Osteoblast (primary cell): Measurements from ENCODE around the gene OMA1. TPM values are rescaled to one million over a fixed set of nuclear protein-coding genes. Genes with fewer than 3 reads are reported as not detected.

ENCODE experiments used
- DNase-seq: peaks from one replicate; pipeline ENCODE4 v3.0.0; 2011; ENCODE audit warnings: low spot score, mixed read lengths; ENCODE audit not compliant: insufficient read length; ENCODE audit errors: missing footprints
- H2AFZ ChIP-seq: 2 replicates; pipeline ENCODE4 v1.6.0; 2011; ENCODE audit warnings: mild to moderate bottlenecking, low read length
- H3K27ac ChIP-seq: 2 replicates; pipeline ENCODE4 v1.5.1; 2011; ENCODE audit warnings: mild to moderate bottlenecking, low read depth, low read length, moderate library complexity
- H3K27me3 ChIP-seq: 2 replicates; pipeline ENCODE4 v1.6.0; 2012; ENCODE audit warnings: mild to moderate bottlenecking, control low read depth, inconsistent platforms, low read length, moderate library complexity; ENCODE audit not compliant: insufficient read depth
- H3K36me3 ChIP-seq: 2 replicates; pipeline ENCODE4 v1.5.1; 2011; ENCODE audit warnings: mild to moderate bottlenecking, low read length, control low read depth, moderate library complexity; ENCODE audit not compliant: insufficient read depth
- H3K4me1 ChIP-seq: 2 replicates; pipeline ENCODE4 v1.5.1; 2011; ENCODE audit warnings: mild to moderate bottlenecking, low read length, control low read depth, moderate library complexity; ENCODE audit not compliant: insufficient read depth
- H3K4me2 ChIP-seq: 2 replicates; pipeline ENCODE4 v1.6.0; 2011; ENCODE audit warnings: mild to moderate bottlenecking, low read length; ENCODE audit not compliant: insufficient read depth
- H3K4me3 ChIP-seq: fragments of 200-600 bp; sonication (generic); 3 replicates; pipeline ENCODE4 v1.5.1; 2012; ENCODE audit warnings: mild to moderate bottlenecking, low read length, inconsistent platforms; ENCODE audit not compliant: insufficient read depth
- H3K79me2 ChIP-seq: 2 replicates; pipeline ENCODE4 v1.6.0; 2012; ENCODE audit warnings: mild to moderate bottlenecking, low read length, control low read depth, inconsistent platforms; ENCODE audit not compliant: insufficient read depth
- H3K9me3 ChIP-seq: 2 replicates; pipeline ENCODE4 v1.5.1; 2011; ENCODE audit warnings: low read depth, low read length, control low read depth
- H4K20me1 ChIP-seq: 2 replicates; pipeline ENCODE4 v1.6.0; 2012; ENCODE audit warnings: mild to moderate bottlenecking, low read length, control low read depth; ENCODE audit not compliant: insufficient read depth
- CTCF ChIP-seq: IDR thresholded peaks from 2 replicates; pipeline ENCODE4 v1.5.1; 2011; ENCODE audit warnings: mild to moderate bottlenecking, low read depth, low read length, moderate library complexity; ENCODE audit errors: extremely low read depth
- total RNA-seq: library from RNA; depleted of rRNA; stranded (reverse); fragments of >200 nt; gene quantifications from 2 replicates; pipeline ENCODE4 v1.2.3, GENCODE V29; 2012

OMA1 gene
- total RNA-seq, 1 donor = 22.8 TPM

DNA sequence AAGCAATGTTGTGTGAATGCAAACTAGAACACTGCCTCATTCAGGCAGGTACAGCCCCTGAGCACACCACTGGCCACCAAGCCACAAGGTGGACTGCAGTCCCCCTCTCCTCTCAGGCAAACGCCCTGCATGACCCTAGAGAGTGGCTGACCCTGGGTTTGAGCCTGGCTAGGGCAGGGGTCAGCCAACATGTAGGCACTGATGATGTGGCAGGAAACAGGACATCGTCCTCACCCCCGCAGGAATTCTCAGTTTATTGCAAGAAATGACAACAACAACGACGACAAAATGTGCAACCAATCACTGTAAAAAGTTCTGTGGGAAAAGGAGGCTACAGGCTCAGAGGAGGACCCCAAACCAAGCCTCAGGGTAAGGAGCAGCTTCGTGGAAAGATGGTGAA lies 81.3 kb downstream of the OMA1 start:
- Histone ChIP-seq H3K79me2 (no peaks in the 10 kb centered on the region), H2AFZ (no peak overlapping the region), H4K20me1 (no peaks in the 10 kb centered on the region), H3K27me3 (no peaks in the 10 kb centered on the region), H3K4me3 (no peak overlapping the region), H3K4me2 (no peak overlapping the region), H3K36me3 (no peaks in the 10 kb centered on the region), H3K9me3 (no peaks in the 10 kb centered on the region), H3K4me1 (no peaks in the 10 kb centered on the region), H3K27ac (no peak overlapping the region)
- TF ChIP-seq CTCF = no peak
- DNase-seq = no peak

DNA sequence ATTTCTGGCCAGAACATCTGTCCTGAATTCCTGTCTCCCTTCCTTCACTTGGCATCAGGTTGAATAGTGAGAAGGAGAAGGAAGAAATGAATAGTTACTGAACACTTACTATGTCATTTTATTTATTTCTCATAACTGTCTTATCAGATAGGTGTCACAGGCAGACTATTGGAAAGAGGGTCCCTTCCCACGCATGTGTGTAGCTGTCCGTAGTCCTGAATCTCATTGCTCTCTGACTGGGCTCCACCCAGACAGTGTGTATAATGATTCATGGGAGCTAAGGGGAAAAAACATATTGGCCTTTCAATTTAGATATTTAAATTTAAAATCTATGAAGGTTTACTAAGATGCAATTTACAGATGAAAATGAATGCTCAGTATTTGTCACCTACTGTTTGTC lies 86.1 kb downstream of the OMA1 start:
- H3K27ac ChIP-seq = no peak overlapping the region
- H3K36me3 ChIP-seq = no peaks in the 10 kb centered on the region
- peaks cover 12% of the 10 kb centered on the region for H3K4me1 ChIP-seq
- no peak overlapping the region for H3K4me2 ChIP-seq
- H4K20me1 ChIP-seq = no peaks in the 10 kb centered on the region
- H2AFZ ChIP-seq = no peak overlapping the region
- H3K79me2 ChIP-seq = no peaks in the 10 kb centered on the region
- no peak for TF ChIP-seq CTCF
- H3K9me3 ChIP-seq = no peaks in the 10 kb centered on the region
- H3K27me3 ChIP-seq = no peaks in the 10 kb centered on the region
- no peak for DNase-seq
- no peak overlapping the region for H3K4me3 ChIP-seq

- Histone ChIP-seq H2AFZ (no peak overlapping the region), H3K9me3 (no peaks in the 10 kb centered on the region), H3K4me2 (no peak overlapping the region), H4K20me1 (no peaks in the 10 kb centered on the region), H3K4me3 (no peak overlapping the region), H3K27me3 (no peaks in the 10 kb centered on the region), H3K36me3 (no peaks in the 10 kb centered on the region), H3K4me1 (peaks cover 12% of the 10 kb centered on the region), H3K27ac (no peak overlapping the region), H3K79me2 (no peaks in the 10 kb centered on the region)
- no peak for DNase-seq
- TF ChIP-seq CTCF = no peak
These were observed 86.6 kb downstream of the OMA1 start for GRCh38 chr1:58459911-58460310.

GRCh38 chr1:58457023-58457635 lies 89.4 kb downstream of the OMA1 start:
- Histone ChIP-seq H3K4me3 (no peak overlapping the region), H3K36me3 (no peaks in the 10 kb centered on the region), H4K20me1 (no peaks in the 10 kb centered on the region), H3K27me3 (no peaks in the 10 kb centered on the region), H3K4me1 (peaks cover 12% of the 10 kb centered on the region), H3K4me2 (no peak overlapping the region), H3K27ac (no peak overlapping the region), H3K79me2 (no peaks in the 10 kb centered on the region), H2AFZ (no peak overlapping the region), H3K9me3 (no peaks in the 10 kb centered on the region)
- DNase-seq = peak; percentile 45
- TF ChIP-seq CTCF = no peak
